Right cardiac atrium (tissue), 5 donors: ENCODE data around the gene FAM13C. TPM values are rescaled to one million over a fixed set of nuclear protein-coding genes. Genes with fewer than 3 reads are reported as not detected.

Experiments used
- ATAC-seq, 2 donors: fragments of 200-7000 bp; cut with Tn5 transposase; one replicate each; pipeline versions ENCODE4 v1.8.0 to v1.9.1; 2020; ENCODE audit warnings: moderate library complexity in 2 of 2, mild to moderate bottlenecking in 1 of 2
- DNase-seq, 3 donors: peaks; one replicate each; pipeline ENCODE4 v3.0.0-alpha.2; 2020
- H3K27ac ChIP-seq: one replicate; pipeline ENCODE4 v1.5.1; 2013; ENCODE audit warnings: mild to moderate bottlenecking, low read length, control low read depth, moderate library complexity
- H3K27me3 ChIP-seq: one replicate; pipeline ENCODE4 v1.6.1; 2013; ENCODE audit not compliant: control insufficient read depth, insufficient read depth
- H3K4me1 ChIP-seq: one replicate; pipeline ENCODE4 v1.6.1; 2013; ENCODE audit warnings: low read length; ENCODE audit not compliant: control insufficient read depth, insufficient read depth
- H3K4me3 ChIP-seq: one replicate; pipeline ENCODE4 v1.5.1; 2013; ENCODE audit warnings: low read length, control low read depth
- H3K9me3 ChIP-seq: one replicate; pipeline ENCODE4 v1.6.1; 2013; ENCODE audit warnings: low read length; ENCODE audit not compliant: control insufficient read depth
- WGBS: extraction: QIAGEN DNeasy Blood & Tissue Kit; methylation state at CpG from one replicate; pipeline ENCODE4 v1.1.7; 2013; 5-methylcytosine and 5-hydroxymethylcytosine counted together
- intact Hi-C, 4 donors: fragments of 100-400 bp; cut with DNase I; formaldehyde crosslinking; loops; one replicate each; pipeline versions ENCODE4 v1.11.0 to v1.14.0; 2022 to 2023
- polyA plus RNA-seq: library from polyadenylated mRNA; stranded (reverse); fragments of 200-250 nt; gene quantifications from one replicate; pipeline ENCODE4 v1.2.3, GENCODE V29; 2013
- total RNA-seq, 4 donors: library from RNA; stranded (reverse); fragmentation: NEBNext Ultra II Directional; extraction: Animal tissue kit (Norgen Biotek cat#: 25700); gene quantifications; one replicate each; pipeline ENCODE4 v1.2.1, GENCODE V29; 2021
- donor health status: healthy with polysubstance abuse.
- donor health status: DM: no; HTN: yes; CAD: no.
- donor health status: DM: no; HTN: no; CAD: no.
- donor health status: DM: no; HTN: yes; CAD: no; lungs with severe emphysema.
- donor health status: DM: yes; HTN: yes; CAD: no.

The FAM13C gene
- total and polyA plus RNA-seq, 5 donors: 3.2 to 6.8 (median 5.3) TPM

DNA sequence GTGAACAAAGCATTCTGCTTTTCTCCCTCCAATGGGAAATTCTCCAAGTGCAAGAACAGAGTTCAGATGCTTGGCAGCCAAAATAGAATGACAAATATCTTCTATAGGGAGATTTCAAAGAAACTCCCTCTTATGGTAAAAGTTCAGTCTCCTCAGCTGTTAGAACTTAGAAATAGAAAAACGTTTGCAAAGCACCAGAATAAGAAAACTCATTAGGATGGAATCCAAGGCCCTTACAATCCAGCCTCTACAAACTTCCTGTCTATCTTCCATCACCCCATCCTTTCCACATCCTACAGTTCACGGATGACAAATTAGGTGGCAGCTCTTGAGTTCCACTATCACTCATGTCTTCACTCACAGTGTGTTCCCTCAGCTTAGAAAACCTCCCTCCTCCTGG is 25.7 kb downstream of the FAM13C start:
- intact Hi-C loops: no loop called here
- DNase-seq (no peak), ATAC-seq (peak; percentile 72 to 81)
- H3K27me3 ChIP-seq: no peaks in the 10 kb centered on the region
- peaks cover 7% of the 10 kb centered on the region for H3K4me1 ChIP-seq
- no peak overlapping the region for H3K27ac ChIP-seq
- H3K9me3 ChIP-seq: no peaks in the 10 kb centered on the region
- WGBS: 9% methylated on average over 2 of the region's 2 CpGs
- no peak overlapping the region for H3K4me3 ChIP-seq

DNA sequence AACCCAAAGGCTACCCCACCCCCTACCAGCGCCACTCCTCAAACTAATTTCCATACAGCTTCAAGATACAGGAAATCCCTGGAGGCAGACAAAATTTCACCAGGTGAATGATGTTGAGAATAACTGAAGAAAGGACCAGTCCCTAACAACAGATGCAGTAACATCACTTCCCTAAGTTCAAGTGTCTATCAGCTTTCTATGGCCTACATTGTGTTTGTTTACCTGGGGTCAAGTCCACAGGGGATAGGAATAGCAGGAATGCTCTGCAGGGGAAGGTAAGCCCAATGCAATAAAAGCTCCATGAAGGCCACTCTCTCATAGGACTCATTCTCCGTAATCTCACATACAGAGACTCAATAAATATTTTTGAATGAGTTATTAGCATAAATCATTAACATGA is 26.9 kb downstream of the FAM13C start:
- ATAC-seq: no peak
- Histone ChIP-seq H3K4me1 (peaks cover 7% of the 10 kb centered on the region), H3K27ac (no peak overlapping the region), H3K4me3 (no peak overlapping the region), H3K27me3 (no peaks in the 10 kb centered on the region), H3K9me3 (no peaks in the 10 kb centered on the region)
- DNase-seq: no peak
- 96% methylated on average over 2 of the region's 2 CpGs for WGBS
- intact Hi-C loops: no loop called here

DNA sequence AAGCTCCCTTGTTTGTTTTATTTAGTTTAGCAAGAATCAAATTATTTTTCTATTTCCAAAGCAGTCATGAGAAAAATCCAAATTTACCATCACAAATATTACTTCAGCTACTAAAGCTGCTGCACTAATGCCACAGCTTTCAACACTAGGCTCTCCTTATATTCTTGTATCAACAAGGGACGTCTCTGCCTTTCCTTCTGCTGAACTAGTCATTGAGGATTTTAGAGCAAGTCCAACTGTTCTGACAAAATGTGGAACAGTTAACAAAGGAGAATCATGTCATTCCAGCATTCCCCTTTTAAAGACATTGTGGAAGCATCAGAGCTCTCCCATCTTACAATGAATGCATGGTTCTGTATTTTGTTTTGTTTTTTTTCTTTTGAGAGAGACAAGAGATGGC is 28.6 kb downstream of the FAM13C start:
- Histone ChIP-seq H3K4me1 (peaks cover 7% of the 10 kb centered on the region), H3K4me3 (no peak overlapping the region), H3K9me3 (no peaks in the 10 kb centered on the region), H3K27ac (no peak overlapping the region), H3K27me3 (no peaks in the 10 kb centered on the region)
- WGBS: 45% methylated on average over 1 of the region's 1 CpG
- DNase-seq: no peak
- ATAC-seq: no peak
- intact Hi-C loops: no loop called here

DNA sequence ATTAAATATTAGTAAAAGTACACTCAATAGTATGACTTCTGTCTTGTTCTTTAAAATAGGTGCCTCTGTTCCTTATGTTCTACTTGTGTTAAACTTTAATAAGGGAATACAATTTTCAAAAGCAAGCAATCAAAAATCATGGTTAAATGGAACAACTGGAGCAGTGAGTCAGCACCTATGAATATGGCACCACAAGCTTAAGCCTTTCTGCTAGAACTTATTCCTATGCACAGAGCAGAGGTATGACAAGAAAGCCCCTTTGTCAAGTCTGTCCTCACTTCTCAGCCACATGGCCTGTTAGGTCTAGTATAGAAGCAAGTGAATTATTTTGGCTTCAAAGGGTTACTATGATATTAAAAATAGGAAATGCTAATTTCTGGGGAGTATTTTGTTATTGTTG is 29.8 kb downstream of the FAM13C start:
- ATAC-seq (no peak), DNase-seq (no peak)
- H3K27ac ChIP-seq: no peak overlapping the region
- intact Hi-C loops: no loop called here
- peaks cover 7% of the 10 kb centered on the region for H3K4me1 ChIP-seq
- no peaks in the 10 kb centered on the region for H3K27me3 ChIP-seq
- no peaks in the 10 kb centered on the region for H3K9me3 ChIP-seq
- no peak overlapping the region for H3K4me3 ChIP-seq

DNA sequence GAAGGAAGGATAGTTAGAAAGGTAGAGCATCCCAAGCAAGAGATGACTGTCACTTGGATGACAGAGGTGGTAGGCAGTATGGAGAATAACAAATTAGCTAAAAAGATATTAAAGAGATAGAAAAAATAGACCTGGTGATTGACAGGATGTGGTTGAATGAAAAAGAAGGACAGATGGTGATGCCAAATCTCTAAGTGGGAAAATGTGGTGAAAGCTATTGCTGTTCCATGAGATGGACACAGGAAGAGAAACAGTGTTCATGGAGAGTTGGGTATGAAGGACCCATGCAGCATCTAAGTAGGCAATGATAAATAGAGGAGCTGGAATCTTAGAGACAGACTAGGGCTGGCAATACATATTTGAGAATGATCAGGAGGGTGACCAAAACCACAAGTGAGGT is 30.7 kb downstream of the FAM13C start:
- no peaks in the 10 kb centered on the region for H3K27me3 ChIP-seq
- no peak overlapping the region for H3K4me3 ChIP-seq
- intact Hi-C loops: no loop called here
- H3K9me3 ChIP-seq: no peaks in the 10 kb centered on the region
- no peak for ATAC-seq
- H3K27ac ChIP-seq: no peak overlapping the region
- DNase-seq: no peak
- H3K4me1 ChIP-seq: peaks cover 3% of the 10 kb centered on the region

DNA sequence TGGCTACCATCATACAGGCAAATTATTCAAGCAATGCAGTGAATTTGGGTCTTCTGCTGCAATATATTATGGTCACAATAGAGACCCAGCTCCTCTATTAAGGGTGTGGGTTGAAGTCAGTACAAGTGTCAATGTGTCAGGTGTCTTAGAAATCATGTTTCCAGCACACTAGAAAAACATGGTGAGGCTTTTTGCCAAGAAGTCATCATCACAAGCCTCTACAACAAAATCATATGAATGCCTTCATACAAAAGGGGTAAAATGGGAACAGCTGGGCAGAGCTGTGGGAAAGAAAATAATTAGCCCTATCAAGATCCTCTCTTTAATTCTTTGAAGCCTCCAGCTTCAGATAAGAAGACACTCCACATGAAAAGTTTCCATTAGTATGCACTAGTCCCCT is 37.2 kb downstream of the FAM13C start:
- intact Hi-C loops: no loop called here
- Histone ChIP-seq H3K4me3 (no peak overlapping the region), H3K27ac (no peak overlapping the region), H3K27me3 (no peaks in the 10 kb centered on the region), H3K4me1 (peaks cover 5% of the 10 kb centered on the region), H3K9me3 (peaks cover 3% of the 10 kb centered on the region)
- no peak for ATAC-seq
- DNase-seq: no peak

DNA sequence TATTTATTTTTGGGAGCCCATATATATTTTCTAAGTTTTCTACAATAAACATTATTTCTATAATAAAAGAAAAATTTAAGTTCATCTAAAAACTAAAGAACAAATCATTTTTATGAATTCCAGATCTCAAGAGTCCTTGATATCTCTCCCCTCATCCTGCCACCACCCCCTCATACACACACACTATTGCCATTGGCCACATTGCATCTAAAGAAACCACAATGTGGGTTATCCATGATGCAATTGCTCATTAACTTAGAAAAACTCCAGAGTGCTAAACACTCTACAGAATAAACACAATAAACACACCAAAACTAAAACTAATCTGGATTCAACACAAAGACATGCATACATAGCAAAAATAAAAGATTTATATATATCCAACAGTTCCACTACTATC is 37.8 kb downstream of the FAM13C start:
- H3K9me3 ChIP-seq: peaks cover 3% of the 10 kb centered on the region
- peaks cover 5% of the 10 kb centered on the region for H3K4me1 ChIP-seq
- no peak for ATAC-seq
- H3K27ac ChIP-seq: no peak overlapping the region
- no peaks in the 10 kb centered on the region for H3K27me3 ChIP-seq
- DNase-seq: no peak
- intact Hi-C loops: no loop called here
- no peak overlapping the region for H3K4me3 ChIP-seq

DNA sequence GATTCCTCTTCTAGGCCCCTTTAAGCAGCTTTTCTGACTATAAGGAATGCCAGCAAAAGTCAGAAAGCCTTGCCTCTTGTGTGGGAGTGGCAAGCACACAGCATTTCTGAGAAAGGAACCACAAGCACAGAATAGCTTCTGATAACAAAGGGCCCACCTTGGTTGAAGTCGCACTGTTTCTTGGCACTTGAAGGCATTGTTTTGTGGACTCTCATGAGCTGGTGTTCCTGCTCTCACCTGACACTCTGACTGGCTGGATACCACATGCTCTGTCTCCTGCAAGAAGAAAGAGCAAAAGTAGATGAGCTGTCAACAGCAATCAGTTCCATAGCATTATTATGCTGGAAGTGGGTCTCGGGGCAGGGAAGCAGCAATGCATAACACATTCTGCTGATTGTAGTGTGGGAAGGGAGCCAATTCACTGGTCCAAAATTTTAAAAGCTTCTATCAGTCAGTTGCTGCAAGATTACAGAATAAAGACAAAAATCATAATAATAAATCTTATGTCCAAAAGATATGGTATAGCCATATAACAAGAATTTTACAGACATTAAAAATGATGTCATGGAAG is 38.4 kb downstream of the FAM13C start:
- H3K4me1 ChIP-seq: peaks cover 5% of the 10 kb centered on the region
- H3K27ac ChIP-seq: no peak overlapping the region
- no peak for DNase-seq
- 74% methylated on average over 2 of the region's 2 CpGs for WGBS
- intact Hi-C loops: no loop called here
- no peak for ATAC-seq
- H3K4me3 ChIP-seq: no peak overlapping the region
- peaks cover 3% of the 10 kb centered on the region for H3K9me3 ChIP-seq
- H3K27me3 ChIP-seq: no peaks in the 10 kb centered on the region

DNA sequence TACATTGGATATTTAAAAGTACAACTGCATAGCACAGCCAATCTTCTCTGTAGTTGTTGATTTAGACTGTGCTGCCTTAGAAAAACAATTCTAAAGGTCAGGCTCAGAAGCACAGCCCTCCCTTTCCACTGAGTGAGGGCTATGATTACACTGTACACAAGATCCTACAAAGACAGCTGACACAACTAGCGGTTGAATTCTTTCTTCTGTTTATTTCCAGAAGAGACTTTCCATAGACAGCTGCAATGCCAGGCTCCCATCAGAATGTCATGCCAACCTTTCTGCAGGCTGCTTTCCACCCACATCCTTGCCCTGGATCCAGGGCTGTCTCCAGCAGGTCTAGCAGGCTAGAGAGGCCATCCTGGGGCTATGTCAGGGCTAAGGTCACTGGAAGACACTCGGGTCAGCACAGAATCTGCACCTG is 39.3 kb downstream of the FAM13C start:
- DNase-seq (no peak), ATAC-seq (peak; percentile 84 to 89)
- peaks cover 7% of the 10 kb centered on the region for H3K4me1 ChIP-seq
- no peak overlapping the region for H3K27ac ChIP-seq
- H3K27me3 ChIP-seq: no peaks in the 10 kb centered on the region
- intact Hi-C loops: no loop called here
- H3K4me3 ChIP-seq: no peak overlapping the region
- peaks cover 3% of the 10 kb centered on the region for H3K9me3 ChIP-seq
- 60% methylated on average over 2 of the region's 2 CpGs for WGBS

DNA sequence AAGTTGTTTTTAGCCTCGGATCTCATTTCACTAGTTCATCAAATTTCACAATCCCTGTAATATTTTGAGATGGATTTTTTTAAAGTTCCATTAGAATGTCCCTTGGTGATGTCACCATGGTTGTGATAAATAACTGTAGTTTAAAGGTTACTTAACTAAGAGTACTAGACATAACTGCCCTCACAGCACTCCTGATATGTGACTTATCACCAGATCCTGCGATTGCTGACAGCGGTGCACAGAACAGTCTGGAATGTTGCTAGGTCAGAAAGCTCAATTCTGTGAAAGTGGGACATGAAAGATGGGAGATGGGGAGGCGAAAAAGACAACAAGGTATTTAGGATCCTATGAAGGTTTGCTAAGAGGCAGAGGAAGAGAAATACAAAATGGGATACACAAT is 40.2 kb downstream of the FAM13C start:
- no peak for DNase-seq
- H3K4me1 ChIP-seq: peaks cover 7% of the 10 kb centered on the region
- H3K4me3 ChIP-seq: no peak overlapping the region
- intact Hi-C loops: no loop called here
- peaks cover 3% of the 10 kb centered on the region for H3K9me3 ChIP-seq
- H3K27ac ChIP-seq: no peak overlapping the region
- no peak for ATAC-seq
- no peaks in the 10 kb centered on the region for H3K27me3 ChIP-seq
- 71% methylated on average over 4 of the region's 4 CpGs for WGBS

DNA sequence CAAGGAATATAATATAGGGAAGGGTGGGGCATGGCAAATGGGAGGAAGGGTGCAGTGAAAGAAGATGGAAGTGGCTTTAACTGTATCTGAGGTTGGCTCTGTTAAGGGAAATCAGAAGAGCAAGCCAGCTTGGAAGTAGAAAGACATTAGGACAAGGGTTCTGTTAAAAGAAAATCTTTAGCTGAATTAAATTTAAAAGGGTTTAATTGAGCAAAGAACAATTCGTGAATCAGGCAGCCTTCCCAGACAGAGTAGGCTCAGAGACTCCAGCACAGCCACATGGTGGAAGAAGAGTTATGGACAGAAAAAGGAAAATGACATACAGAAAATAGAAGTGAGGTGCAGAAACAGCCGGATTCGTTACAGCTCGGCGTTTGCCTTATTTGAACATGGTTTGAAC is 42.0 kb downstream of the FAM13C start:
- DNase-seq: no peak
- ATAC-seq: no peak
- Histone ChIP-seq H3K4me1 (peaks cover 10% of the 10 kb centered on the region), H3K27ac (no peak overlapping the region), H3K4me3 (no peak overlapping the region), H3K9me3 (peaks cover 3% of the 10 kb centered on the region), H3K27me3 (no peaks in the 10 kb centered on the region)
- intact Hi-C loops: no loop called here
- WGBS: 88% methylated on average over 5 of the region's 5 CpGs

DNA sequence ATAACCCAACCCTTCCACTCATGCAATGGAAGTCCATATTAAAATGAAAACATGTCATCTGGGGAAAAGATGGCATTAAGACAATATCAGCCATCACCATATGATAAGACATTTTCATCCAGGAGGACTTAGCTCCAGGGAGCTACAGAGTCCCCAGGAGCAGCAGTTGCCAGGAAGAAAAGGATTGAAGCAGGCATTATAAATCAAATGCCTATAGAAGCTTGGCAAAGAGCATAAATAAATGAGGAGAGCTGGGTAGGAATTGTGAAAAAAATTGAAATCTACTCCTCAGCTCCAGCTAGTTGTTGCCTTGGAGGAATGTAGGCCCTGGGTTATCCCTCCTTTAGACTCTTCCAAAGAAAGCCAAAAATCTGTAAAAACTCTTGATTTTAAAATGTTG is 42.5 kb downstream of the FAM13C start:
- no peak for ATAC-seq
- no peak for DNase-seq
- Histone ChIP-seq H3K27ac (no peak overlapping the region), H3K9me3 (peaks cover 3% of the 10 kb centered on the region), H3K27me3 (no peaks in the 10 kb centered on the region), H3K4me3 (no peak overlapping the region), H3K4me1 (peaks cover 11% of the 10 kb centered on the region)
- intact Hi-C loops: no loop called here
